Neutrophil (primary cell): ENCODE data around the gene KIF14.
A peak's percentile ranks its signal among the peaks of the same experiment; 100 is the strongest.

ENCODE experiments used
- H3K27ac ChIP-seq: fragments of 200-600 bp; sonication (generic); 2 replicates; pipeline ENCODE4 v1.5.1; 2016; ENCODE audit warnings: mild to moderate bottlenecking, moderate library complexity
- H3K27me3 ChIP-seq: fragments of 200-600 bp; sonication (generic); 2 replicates; pipeline ENCODE4 v1.6.0; 2016; ENCODE audit warnings: mild to moderate bottlenecking
- H3K36me3 ChIP-seq: fragments of 200-600 bp; sonication (generic); 2 replicates; pipeline ENCODE4 v1.5.1; 2017
- H3K4me1 ChIP-seq, 2 experiments: fragments of 200-600 bp in 1 of 2; sonication (generic) in 1 of 2; 1 replicate in 1 of 2; 2 replicates in 1 of 2; pipeline versions ENCODE4 v1.5.1 to v1.6.1; 2013 to 2016; ENCODE audit warnings: low read depth in 1 of 2, low read length in 1 of 2, mild to moderate bottlenecking in 1 of 2, moderate library complexity in 1 of 2; ENCODE audit not compliant: control insufficient read depth in 1 of 2, insufficient read depth in 1 of 2
- H3K4me3 ChIP-seq, 2 experiments: fragments of 200-600 bp in 1 of 2; sonication (generic) in 1 of 2; 1 replicate in 1 of 2; 2 replicates in 1 of 2; pipeline ENCODE4 v1.5.1; 2013 to 2016; ENCODE audit warnings: low read depth in 1 of 2, low read length in 1 of 2, mild to moderate bottlenecking in 1 of 2, moderate library complexity in 1 of 2
- H3K9me3 ChIP-seq: fragments of 200-600 bp; sonication (generic); 2 replicates; pipeline ENCODE4 v1.5.1; 2016
- TF ChIP-seq, protein P1 (sequence below): fragments of 200-600 bp; sonication (generic); IDR thresholded peaks from 2 replicates; pipeline ENCODE4 v1.5.1; 2016; ENCODE audit warnings: antibody characterized with exemption

The KIF14 gene

DNA sequence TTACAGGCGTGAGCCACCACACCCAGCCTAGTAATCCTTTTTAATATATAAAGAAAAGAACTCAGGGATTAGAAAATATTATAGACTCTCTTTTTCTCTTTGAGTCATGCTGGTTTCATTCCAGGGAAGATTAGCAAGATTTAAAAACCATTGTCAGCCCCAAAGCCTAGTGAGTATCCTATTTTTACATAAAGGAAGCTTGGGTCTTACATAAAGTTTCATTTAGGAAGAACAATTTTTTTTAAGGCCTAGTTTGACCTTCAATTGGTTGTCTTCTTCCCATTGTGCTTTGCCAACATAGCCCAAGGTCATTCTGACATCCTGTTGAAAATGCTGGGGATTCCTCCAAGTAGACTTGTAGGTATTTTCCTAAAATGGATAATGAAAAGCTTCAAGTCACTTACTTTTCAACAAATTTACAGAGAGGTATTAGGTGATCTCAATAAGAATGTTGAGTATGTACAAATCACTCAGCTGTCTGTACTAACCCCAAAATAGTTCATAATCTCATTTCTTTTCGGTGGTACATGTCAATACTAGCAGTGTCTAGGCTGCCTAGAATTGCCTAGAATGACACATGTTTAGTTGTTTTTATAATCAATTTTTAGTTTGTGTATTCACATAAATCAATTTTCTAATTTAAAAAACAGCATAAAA, 4.3 kb upstream of the KIF14 start:
- TF ChIP-seq, protein P1, sequence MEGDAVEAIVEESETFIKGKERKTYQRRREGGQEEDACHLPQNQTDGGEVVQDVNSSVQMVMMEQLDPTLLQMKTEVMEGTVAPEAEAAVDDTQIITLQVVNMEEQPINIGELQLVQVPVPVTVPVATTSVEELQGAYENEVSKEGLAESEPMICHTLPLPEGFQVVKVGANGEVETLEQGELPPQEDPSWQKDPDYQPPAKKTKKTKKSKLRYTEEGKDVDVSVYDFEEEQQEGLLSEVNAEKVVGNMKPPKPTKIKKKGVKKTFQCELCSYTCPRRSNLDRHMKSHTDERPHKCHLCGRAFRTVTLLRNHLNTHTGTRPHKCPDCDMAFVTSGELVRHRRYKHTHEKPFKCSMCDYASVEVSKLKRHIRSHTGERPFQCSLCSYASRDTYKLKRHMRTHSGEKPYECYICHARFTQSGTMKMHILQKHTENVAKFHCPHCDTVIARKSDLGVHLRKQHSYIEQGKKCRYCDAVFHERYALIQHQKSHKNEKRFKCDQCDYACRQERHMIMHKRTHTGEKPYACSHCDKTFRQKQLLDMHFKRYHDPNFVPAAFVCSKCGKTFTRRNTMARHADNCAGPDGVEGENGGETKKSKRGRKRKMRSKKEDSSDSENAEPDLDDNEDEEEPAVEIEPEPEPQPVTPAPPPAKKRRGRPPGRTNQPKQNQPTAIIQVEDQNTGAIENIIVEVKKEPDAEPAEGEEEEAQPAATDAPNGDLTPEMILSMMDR, result no peak
- H3K9me3 ChIP-seq, result no peaks in the 10 kb centered on the region
- no peak overlapping the region for H3K27ac ChIP-seq
- H3K4me1 ChIP-seq, result peaks cover 22% of the 10 kb centered on the region in 2 experiments
- H3K4me3 ChIP-seq, result no peak overlapping the region
- no peaks in the 10 kb centered on the region for H3K27me3 ChIP-seq
- no peaks in the 10 kb centered on the region for H3K36me3 ChIP-seq

GRCh38 chr1:200619894-200620272, 668 bp downstream of the KIF14 start:
- Histone ChIP-seq H3K36me3 (peaks cover 6% of the 10 kb centered on the region), H3K9me3 (no peaks in the 10 kb centered on the region), H3K27me3 (no peaks in the 10 kb centered on the region), H3K27ac (no peak overlapping the region), H3K4me1 (peaks cover 22 to 23% of the 10 kb centered on the region in 2 experiments), H3K4me3 (peak overlapping the region; percentile 72 to 92)
- TF ChIP-seq, protein P1, result no peak

- Histone ChIP-seq H3K27ac (no peak overlapping the region), H3K36me3 (peaks cover 12% of the 10 kb centered on the region), H3K4me1 (peaks cover 0 to 5% of the 10 kb centered on the region in 2 experiments), H3K9me3 (no peaks in the 10 kb centered on the region), H3K27me3 (no peaks in the 10 kb centered on the region), H3K4me3 (no peak overlapping the region)
- TF ChIP-seq, protein P1, result no peak
These were observed 9.7 kb downstream of the KIF14 start for GRCh38 chr1:200610846-200611245.

- H3K27ac ChIP-seq, result no peak overlapping the region
- H3K4me3 ChIP-seq, result no peak overlapping the region
- TF ChIP-seq, protein P1, result no peak
- peaks cover 29% of the 10 kb centered on the region for H3K36me3 ChIP-seq
- H3K4me1 ChIP-seq, result peaks cover 0 to 3% of the 10 kb centered on the region in 2 experiments
- no peaks in the 10 kb centered on the region for H3K27me3 ChIP-seq
- no peaks in the 10 kb centered on the region for H3K9me3 ChIP-seq
These were observed 17.9 kb downstream of the KIF14 start for GRCh38 chr1:200602632-200603031.

- Histone ChIP-seq H3K4me1 (peaks cover 34 to 37% of the 10 kb centered on the region in 2 experiments), H3K4me3 (peak overlapping the region in 1 of 2 experiments; percentile 25), H3K9me3 (no peaks in the 10 kb centered on the region), H3K36me3 (no peaks in the 10 kb centered on the region), H3K27me3 (no peaks in the 10 kb centered on the region), H3K27ac (peak overlapping the region; percentile 88)
- TF ChIP-seq, protein P1, result no peak
These were observed 30.6 kb downstream of the KIF14 start for GRCh38 chr1:200590001-200590400.
